GM21423 (cell line): Measurements from ENCODE around the gene THOC2.
"Not testable (repeated sequence)": the region's sequence is repeated elsewhere in the genome, so short reads cannot be mapped to it uniquely, and the experiment has no call there.

ENCODE experiments used
- ATAC-seq: cut with Tn5 transposase; IDR thresholded peaks from one replicate; pipeline ENCODE4 v1.9.1; 2021; ENCODE audit warnings: mild to moderate bottlenecking, moderate library complexity; ENCODE audit not compliant: unreplicated experiment

Gene THOC2

DNA sequence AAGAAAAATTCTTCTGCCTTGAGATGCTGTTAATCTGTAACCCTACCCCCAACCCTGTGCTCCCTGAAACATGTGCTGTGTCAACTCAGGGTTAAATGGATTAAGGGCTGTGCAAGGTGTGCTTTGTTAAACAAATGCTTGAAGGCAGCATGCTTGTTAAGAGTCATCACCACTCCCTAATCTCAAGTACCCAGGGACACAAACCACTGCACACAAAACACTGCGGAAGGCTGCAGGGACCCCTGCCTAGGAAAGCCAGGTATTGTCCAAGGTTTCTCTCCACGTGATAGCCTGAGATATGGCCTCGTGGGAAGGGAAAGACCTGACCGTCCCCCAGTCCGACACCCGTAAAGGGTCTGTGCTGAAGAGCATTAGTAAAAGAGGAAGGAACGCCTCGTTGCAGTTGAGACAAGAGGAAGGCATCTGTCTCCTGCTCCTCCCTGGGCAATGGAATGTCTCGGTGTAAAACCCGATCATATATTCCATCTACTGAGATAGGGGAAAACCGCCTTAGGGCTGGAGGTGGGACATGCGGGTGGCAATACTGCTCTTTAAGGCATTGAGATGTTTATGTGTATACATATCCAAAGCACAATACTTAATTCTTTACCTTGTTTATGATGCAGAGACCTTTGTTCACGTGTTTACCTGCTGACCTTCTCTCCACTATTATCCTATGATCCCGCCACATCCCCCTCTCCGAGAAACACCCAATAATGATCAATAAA, 53.0 kb downstream of the THOC2 start:
- ATAC-seq: not testable (repeated sequence)

DNA sequence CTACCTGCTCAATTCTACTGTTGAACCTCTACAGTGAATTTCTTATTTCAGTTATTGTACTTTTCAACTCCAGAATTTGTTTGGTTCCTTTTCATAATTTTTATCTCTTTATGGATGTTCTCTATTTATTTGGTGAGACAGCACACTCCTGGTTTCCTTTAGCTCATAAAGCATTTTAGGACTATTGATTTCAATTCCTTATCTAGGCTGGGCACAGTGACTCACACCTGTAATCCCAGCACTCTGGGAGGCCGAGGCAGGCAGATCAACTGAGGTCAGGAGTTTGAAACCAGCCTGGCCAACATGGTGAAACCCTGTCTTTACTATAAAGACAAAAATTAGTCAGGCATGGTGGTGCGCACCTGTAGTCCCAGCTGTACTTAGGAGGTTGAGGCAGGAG, 57.7 kb downstream of the THOC2 start:
- ATAC-seq: no peak

DNA sequence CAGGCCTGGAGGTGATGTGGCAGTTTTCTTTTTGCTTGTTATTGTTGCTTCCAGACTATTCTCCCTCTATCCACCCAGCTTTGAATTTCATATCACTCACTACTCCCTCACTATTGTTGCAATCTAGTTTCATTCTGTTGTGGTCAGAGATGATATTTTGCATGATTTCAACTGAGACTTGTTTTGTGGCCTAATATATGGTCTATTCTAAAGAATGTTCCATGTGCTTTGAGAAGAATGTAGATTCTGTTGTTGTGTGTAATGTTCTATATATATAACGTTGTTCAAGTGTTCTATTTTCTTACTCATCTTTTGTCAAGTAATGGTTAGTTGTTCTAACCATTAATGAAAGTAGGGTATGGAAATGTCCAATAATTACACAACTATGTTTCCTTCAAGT, 59.0 kb downstream of the THOC2 start:
- ATAC-seq: no peak

DNA sequence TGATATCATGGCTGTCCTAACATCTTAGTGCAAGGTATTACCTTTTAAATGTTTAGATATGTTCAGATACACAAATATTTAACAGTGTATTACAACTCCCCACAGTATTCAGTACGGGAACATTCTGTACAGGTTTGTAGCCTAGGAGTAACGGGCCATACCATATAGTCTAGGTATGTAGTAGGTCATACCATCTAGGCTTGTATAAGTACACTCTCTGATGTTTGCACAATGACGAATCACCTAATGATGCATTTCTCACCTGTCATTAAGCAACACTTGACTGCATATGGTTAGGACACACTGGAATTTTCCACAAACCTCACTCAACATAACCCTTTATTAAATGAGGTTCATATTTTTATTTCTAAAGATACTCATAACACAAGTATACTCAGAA, 67.7 kb downstream of the THOC2 start:
- no peak for ATAC-seq

DNA sequence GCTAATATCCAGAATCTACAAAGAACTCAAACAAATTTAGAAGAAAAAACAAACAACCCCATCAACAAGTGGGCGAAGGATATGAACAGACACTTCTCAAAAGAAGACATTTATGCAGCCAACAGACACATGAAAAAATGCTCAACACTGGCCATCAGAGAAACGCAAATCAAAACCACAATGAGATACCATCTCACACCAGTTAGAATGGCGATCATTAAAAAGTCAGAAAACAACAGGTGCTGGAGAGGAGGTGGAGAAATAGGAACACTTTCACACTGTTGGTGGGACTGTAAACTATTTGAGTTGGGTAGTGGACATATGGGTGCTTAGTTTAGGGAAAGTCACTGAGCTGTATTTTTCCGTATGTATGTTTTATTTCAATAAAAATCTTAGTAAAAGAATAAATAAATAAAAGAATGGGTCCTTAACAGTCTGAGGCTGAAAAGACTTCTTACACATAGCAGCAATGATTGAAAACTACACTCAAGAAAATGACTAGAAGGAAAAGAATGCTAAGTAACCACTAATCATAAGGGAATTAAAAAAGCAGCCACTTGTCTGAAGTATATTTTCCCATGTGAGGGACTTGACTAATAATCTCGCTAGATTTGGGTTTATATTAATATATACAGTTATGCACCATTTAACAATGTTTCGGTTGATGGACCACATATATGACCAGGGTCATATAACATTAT, 68.2 kb downstream of the THOC2 start:
- ATAC-seq: not testable (repeated sequence)

DNA sequence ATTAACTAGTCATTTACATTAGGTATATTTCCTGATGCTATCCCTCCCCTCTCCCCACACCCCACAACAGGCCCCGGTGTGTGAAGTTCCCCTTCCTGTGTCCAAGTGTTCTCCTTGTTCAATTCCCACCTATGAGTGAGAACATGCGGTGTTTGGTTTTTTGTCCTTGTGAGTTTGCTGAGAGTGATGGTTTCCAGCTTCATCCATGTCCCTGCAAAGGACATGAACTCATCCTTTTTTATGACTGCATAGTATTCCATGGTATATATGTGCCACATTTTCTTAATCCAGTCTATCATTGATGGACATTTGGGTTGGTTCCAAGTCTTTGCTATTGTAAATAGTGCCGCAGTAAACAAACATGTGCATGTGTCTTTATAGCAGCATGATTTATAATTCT, 69.1 kb downstream of the THOC2 start:
- not testable (repeated sequence) for ATAC-seq

DNA sequence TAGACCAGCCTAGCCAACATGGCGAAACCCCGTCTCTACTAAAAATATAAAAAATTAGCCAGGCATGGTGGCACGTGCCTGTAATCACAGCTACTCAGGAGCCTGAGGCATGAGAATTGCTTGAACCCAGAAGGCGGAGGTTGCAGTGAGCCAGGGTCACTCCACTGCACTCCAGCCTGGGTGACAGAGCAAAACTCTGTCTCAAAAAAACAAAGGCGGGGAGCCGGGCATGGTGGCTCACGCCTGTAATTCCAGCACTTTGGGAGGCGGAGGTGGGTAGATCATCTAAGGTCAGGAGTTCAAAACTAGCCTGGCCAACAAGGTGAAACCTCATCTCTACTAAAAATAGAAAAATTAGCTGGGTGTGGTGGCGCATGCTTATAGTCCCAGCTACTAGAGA, 76.3 kb downstream of the THOC2 start:
- not testable (repeated sequence) for ATAC-seq

DNA sequence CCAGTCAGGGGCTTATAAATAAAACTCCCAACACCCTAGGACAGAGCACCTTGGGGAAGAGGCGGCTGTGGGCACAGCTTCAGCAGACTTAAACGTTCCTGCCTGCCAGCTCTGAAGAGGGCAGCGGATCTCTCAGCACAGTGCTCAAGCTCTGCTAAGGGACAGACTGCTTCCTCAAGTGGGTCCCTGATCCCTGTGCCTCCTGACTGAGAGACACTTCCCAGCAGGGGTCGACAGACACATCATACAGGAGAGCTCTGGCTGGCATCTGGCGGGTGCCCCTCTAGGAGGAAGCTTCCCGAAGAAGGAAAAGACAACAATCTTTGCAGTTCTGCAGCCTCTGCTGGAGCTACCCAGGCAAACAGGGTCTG, 84.1 kb downstream of the THOC2 start:
- not testable (repeated sequence) for ATAC-seq

DNA sequence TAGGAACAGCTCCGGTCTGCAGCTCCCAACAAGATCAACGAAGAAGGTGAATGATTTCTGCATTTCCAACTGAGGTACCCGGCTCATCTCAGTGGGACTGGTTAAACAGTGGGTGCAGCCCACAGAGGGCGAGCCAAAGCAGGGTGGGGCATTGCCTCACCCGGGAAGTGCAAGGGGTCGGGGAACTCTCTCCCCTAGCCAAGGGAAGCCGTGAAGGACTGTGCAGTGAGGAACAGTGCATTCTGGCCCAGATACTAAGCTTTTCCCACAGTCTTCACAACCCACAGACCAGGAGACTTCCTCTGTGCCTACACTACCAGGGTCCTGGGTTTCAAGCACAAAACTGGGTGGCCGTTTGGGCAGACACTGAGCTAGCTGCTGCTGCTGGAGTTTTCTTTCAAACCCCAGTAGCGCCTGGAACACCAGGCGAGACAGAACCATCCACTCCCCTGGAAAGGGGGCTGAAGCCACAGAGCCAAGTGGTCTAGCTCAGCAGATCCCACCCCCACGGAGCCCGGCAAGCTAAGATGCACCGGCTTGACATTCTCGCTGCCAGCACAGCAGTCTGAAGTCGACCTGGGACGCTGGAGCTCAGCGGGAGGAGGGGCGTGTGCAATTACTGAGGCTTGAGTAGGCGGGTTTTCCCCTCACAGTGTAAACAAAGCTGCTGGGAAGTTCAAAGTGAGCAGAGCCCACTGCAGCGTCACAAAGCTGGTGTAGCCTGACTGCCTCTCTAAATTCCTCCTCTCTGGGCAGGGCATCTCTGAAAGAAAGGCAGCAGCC, 84.6 kb downstream of the THOC2 start:
- no peak for ATAC-seq

DNA sequence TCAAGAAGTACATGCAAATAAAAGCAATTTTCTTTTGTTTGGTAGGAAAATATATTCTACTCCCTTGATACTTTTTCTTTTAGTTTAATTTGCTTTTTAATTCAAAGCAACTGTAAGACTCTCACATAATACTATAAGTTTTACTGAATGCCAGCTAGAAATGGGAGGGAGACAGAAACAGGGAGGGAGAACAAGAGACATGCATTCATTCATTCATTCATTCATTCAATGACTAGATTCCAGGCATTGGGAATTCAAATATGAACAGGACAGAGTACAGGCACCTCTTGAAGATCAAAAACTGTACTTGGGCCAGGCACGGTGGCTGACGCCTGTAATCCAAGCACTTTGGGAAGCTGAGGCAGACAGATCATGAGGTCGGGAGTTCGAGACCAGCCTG, 85.6 kb downstream of the THOC2 start:
- no peak for ATAC-seq

DNA sequence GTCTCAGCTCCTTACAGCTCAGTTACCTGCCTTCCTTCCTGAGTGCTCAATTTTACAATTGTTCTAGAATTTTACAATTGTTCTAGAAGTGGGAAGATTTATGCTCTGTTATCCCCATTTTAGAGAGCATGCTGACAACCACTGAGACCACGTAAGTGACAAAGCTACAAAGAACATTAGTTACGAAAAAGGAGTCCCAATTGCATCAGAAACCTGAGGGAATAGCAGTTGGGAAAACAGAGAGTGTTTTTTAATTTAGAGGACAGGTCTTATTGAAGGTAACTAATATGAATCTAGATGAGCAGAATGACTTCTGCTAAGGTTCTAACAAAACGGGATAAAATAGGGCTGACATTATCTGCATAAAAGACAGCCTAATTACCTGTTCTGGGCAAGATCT, 103.3 kb downstream of the THOC2 start:
- no peak for ATAC-seq

DNA sequence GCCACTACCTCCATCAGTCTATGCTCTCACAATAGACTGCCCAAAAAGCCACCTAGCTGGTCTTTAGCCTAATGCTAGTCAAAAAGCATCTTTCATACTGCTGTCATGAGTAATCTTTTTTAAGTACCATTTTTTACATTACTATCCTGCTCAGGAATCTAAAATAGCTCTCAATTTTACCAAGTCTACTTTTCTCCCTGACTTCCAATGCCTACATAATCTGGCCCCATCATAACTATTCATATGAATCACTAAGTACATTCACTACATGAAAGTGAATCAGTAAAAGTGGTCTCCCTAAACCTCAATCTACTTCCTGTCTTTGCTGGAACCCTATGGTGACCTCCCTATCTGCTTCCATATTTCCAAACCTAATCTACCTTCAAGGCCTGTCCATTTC, 105.9 kb downstream of the THOC2 start:
- no peak for ATAC-seq

DNA sequence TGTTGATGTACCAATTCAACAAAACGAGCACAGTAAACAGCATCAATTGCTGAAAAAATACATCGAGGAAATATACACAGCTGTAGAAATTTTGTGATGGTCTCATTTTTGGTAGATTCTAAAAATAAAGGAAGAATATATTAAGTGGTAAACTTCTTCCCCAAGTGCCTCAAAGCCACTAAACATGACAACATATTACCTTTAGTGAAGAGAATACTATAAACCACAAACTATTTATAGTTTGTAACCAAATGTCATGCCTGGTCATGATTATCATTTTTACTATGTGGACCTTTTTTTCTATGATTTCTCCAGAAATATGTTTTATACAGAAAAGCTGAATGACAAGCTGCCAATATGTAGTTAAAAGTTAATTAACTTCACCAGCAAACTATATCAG, 106.9 kb downstream of the THOC2 start:
- ATAC-seq: no peak

DNA sequence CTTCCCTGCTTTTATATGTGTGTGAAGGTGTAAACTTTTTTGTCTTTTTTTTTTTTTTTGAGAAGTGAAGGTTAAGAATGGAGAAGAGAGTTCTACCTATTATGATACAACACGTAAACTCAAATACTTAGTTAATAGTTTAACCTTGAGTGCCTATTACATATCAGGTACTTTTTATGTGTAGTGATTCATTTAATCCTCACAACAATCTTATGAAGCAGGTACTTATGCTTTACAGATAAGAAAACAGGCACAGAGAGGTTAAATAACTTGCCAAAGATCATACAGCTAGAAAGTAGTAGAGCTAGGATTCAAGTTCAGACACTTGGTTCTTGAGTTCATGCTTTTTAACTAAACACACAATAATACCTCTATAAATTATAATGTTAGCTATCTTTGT, 107.4 kb downstream of the THOC2 start:
- no peak for ATAC-seq

DNA sequence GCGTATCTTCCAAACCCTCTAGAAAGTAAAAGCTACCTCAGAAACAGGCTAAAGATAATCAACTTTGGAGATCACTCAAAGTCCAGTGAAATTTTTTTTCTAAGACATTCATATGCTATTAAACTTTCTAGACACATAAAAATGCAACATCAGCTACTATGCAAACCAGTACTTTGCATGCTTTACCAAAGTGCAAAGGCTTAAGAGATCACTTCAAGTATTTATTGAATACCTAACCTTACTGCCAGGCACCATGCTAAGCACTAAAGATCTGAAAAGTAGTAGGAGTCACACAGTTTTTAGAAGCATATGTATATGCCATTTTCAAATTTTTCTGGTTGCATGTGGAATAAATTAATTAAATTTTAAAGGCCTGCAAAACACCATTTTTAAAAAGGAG, 115.8 kb downstream of the THOC2 start:
- no peak for ATAC-seq

DNA sequence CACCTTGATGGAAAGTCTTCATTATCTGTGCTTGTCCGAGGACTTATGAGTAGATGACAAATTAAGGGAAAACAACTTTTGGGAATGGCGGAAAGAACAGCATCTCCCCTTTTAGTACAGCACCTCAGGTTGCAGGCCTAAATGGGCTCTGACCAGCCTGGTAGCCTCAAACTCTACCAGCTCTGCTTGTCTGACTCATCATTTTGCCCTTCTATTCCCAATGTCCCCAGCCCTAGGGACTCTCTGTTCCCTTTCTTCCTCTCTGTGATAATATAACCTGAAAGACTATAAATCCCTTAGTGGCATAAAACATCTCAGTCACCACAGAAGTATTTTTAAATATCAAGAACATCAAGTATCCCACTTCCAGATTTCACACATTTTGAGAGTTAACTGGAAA, 121.9 kb downstream of the THOC2 start:
- no peak for ATAC-seq

DNA sequence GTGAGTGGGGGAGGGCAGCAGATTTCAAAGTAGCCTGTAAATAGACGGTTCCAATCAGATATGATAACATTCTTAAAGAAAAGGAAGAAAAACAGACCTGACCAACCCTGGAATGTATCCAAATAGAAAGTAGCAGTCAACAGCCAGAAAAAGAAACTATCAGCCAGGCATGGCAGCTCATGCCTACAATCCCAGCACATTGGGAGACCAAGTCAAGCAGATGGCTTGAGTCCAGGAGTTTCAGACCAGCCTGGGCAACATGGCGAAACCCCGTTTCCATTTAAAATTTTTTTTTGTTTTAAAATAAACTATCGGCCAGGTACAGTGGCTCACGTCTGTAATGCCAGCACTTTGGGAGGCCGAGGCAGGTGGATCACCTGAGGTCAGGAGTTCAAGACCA, 125.0 kb downstream of the THOC2 start:
- ATAC-seq: no peak

DNA sequence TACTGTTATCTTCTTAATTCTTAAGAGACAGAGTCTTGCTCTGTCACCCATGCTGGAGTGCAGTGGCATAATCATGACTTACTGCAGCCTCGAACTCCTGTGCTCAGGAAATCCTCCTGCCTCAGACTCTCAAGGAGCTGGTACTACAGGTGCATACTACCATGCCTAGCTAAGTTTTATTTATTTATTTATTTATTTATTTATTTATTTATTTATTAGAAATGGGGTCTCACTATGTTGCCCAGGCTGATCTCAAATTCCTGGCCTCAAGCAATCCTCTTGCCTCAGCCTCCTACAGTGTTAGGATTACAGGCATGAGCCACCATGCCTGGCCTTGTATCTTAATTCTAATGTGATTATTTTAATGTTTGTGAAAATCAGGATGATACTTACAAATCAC, 125.6 kb downstream of the THOC2 start:
- ATAC-seq: no peak

DNA sequence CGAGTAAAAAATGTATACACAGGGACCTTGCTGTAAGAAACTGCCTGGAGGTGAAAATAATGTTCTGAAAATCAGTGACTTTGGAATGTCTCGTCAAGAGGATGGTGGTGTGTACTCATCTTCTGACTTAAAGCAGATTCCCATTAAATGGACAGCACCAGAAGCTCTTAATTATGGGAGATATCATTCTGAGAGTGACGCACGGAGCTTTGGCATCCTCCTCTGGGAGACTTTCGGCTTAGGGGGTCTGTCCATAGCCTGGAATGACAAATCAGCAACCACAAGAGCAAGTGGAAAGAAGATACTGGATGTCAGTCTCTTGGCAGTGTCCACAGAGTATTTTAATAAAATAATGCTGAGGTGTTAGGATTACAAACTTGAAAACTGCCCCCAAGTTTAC, 129.4 kb downstream of the THOC2 start:
- ATAC-seq: no peak

DNA sequence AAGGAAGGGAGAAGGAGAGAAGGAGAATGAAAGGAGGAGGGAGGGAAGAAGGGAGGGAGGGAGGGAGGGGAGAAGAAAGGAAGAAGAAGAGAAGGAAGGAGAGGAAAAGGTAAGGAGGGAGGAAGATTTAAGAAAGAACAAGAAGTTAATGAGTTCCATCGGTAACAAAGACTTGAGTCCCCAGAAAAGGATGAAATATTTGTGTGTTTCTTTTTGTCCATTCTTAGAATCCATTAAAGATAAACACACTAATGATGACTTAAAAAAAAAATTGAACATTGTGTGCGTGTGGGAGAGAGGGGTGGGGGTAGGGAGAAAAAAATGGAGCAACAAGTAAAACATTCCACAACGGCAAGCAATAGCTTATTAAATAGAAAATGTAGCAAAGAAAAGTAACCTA, 131.4 kb downstream of the THOC2 start:
- no peak for ATAC-seq

DNA sequence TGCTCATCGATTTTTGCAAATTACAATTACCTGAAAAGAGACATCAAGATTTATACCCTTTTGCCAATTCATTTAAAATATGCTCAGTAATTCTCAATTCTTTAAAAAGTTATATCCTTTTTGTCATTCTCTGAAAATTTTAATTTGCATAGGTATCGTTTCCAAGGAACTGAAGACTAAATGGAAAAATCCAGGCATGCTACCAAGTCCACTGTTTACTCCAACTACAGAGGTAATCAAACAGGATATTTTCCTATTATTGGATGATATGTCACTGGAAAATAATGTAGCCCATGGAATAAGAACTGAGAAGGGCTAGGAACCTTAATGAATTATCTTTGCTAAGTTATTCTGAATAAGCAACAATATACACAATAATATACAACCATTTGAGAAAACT, 132.7 kb downstream of the THOC2 start:
- no peak for ATAC-seq
